ENCODE results near the gene TLR9.

- no peak for TF ChIP-seq CTCF (IDR thresholded peaks at IDR 0.05)
- no peak for TF ChIP-seq POLR2A (IDR thresholded peaks at IDR 0.05)
These were observed 4.2 kb upstream of the TLR9 start for GRCh38 chr3:52229656-52230055.
